Measurements from ENCODE around the gene FTL.
A peak's percentile ranks its signal among the peaks of the same experiment; 100 is the strongest.

FTL gene

DNA sequence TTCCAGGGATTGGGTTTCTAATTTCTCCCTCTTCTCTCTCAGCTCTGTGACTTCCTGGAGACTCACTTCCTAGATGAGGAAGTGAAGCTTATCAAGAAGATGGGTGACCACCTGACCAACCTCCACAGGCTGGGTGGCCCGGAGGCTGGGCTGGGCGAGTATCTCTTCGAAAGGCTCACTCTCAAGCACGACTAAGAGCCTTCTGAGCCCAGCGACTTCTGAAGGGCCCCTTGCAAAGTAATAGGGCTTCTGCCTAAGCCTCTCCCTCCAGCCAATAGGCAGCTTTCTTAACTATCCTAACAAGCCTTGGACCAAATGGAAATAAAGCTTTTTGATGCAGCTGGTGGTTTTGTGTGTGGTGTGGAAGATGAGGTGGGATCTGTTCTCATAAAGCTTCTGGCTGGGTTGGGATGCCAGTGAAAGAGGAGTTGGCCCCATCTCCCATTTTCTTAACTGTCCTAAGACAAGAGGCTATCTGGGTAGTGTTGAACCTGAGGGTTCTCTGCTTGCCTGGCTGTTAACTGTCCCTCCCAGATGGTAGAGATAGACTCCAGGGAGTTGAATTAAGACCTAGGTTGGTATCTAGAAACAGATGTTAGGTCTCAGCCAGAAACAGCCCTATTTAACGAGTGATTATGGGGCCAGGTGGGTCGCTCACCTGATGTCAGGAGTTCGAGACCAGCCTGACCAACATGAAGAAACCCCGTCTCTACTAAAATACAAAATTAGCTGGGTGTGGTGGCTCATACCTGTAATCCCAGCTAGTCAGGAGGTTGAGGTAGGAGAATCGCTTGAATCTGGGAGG is 1.6 kb downstream of the FTL start:
- DNase-seq = no peak

DNA sequence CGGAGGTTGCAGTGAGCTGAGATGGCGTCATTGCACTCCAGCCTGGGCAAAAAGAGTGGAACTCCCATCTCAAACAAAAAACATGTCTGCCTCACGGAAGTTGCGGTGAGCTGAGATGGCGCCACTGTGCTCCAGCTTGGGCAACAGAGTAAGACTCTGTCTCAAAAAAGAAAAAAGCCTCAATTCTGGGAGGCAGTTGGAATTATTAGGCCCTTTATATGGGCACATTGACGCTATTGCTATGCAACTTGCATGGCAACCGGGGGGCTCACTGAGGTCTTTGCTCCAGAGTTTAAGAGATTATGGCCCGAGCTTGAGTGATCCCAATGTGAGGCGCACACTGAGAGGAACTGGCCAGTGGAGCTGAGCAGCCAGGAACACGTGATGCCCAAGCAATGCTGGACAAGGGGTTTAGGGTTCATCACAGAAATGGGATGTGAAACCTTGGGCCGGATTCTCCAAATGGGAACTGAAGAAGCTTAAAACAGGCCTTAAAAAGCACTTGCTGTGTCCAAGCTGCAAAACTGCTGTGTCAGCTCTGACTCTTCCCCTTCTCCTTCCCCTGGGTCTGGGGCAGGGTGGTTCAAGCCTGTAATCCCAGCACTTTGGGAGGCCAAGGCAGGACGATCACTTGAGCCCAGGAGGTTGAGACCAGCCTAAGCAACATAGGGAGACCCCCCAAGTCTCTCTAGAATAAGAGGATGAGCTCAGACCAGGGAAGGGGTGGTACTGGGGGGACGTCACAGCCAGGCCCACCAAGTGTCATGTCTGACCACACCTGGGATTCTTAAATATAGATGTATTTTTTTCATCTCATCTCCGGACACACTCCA is 2.5 kb downstream of the FTL start:
- no peak for DNase-seq

DNA sequence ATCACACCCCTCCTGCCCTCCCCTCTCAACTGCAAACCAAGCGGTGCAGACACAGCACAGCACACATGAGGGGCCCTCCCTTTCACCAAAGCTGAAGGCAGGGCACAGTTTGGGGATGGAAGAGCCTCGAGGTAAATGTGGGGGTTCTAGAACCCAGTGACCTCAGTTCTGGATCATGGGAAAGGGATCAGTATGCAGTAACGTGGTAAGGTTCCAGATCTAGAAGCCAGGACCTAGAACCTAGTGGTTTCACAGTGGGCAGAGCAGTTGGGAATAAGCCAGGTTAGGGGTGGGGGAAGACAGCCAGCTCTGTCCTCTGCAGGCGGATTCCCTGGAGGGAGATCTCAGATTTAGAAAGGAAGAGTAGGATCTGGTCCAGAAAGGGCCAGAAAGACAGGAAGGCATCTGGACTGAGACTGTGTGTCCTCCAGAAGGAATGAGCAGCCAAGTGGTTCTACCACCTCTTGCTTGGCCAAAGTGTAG is 3.1 kb downstream of the FTL start:
- DNase-seq = no peak

GRCh38 chr19:48968813-48969218 is 3.7 kb downstream of the FTL start:
- no peak for DNase-seq

DNA sequence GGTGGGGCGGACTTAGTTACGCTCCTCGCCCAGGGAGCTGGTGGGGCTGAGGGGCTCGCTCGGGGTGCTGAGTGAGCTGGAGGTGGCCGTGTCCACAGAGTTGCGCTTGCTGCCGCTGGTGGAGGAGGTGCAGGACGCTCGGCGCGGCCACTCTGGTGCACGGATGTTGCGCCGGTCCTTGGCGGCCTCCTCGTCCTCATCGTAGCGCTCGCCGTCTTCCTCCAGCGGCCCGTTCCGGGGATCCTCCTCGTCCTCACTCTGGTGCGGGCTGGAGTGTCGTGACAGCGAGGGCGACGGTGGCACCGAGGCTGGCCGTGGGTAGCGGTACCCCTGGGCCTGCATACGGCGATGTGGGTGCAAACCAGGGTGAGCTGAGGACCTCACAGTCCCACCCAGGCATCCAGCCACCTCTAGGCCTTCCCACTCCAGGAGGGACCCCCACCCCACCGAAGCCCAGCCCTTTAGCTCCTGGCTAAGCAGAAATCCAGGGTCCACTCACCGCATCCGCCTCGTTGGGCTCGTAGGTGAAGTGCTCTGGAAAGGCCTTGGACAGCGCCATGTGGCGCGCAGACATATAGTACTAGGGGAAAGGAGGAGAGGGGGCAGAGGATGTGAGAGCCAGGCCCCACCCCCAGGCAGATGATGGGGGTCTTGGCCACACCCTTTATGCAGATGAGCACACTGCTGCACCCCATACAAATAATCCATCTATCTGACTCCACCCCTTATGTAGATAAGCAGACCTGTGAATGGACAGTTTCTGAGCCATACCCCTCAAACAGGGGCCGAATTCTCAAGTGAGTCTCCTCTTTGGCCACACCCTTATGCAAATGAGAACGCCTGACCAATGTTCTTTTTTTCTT is 4.4 kb downstream of the FTL start:
- DNase-seq = no peak

DNA sequence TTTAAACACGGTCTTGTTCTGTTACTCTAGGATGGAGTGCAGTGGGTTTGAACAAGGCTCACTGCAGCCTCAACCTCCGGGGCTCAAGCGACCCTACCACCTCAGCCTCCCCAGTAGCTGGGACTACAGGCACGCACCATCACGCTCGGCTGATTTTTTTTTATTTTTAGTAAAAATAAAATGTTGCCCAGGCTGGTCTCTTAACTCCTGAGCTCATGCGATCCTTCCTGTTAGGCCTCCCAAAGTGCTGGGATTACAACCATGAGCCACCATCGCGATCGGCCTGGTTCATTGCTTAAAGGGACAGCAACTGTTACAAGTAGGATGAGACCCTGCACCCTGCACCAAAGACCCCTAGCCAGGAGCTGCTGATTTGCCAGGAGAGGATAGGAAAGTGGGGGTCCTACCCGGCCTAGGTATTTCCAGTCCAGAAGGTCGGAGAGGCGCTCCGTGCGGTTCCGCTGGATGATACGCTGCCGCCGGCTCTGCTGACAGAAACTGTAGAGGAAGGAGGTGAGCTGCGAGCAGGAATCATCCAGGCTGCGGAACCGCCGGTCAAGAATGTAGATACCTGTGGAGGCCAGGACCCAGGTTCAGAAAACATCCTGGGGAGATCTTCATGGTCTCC is 5.1 kb downstream of the FTL start:
- no peak for DNase-seq

- peak; percentile 48 for DNase-seq
Measured at GRCh38 chr19:48970923-48971395, 5.8 kb downstream of the FTL start.

GRCh38 chr19:48975947-48976847 is 11.1 kb downstream of the FTL start:
- DNase-seq = no peak

DNA sequence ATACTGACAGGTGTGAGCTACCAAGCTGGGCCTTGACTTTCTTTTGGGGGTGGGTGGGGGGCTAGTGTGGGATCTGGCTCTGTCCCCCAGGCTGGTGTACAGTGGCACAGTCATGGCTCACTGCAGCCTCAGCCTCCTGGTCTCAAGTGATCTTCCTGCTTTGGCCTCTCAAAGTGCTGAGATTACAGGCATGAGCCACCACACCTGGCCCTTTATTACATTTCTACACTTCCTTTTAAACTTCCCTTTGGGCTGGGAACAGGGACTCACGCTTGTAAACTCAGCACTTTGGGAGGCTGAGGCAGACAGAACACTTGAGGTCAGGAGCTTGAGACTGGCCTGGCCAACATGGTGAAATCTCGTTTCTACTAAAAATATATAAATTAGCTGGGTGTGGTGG is 12.0 kb downstream of the FTL start:
- no peak for DNase-seq

DNA sequence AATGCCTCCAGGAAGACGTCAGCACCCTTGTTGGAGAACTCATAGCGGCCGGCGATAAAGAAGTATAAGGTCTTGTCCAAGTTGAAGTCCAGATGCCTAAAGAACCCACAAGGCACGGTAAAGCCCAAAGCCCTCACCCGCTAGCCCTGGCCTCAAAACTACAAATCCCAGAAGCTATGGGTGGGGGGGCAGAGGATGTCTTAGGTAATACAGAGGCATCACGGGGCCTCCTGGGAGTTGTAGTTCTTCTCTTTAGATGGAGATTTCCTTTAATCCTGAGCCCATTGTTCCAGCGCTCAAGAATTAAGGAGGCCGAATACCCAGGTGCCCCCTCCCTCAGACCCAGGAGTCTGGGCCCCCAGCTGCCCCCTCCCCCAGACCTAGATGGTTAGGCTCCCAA is 17.2 kb downstream of the FTL start:
- no peak for DNase-seq

DNA sequence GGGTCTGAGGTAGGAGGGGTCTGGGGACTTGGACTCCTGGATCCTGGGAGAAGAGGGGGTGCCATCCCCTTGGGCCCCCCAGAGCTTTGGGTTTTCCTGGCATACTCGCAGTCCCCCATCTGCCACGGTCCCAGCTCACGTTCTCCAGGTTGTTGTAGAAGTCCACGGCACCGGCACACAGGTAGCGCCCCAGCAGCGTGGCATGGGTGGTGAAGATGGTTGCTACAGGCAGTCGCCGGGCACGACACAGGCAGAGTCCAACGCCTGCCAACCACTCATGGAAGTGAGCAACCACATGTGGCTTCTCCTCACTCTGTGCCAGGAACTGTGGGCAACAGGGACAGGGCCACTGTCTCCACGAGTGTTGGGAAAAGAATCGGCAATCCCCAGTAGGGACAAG is 20.6 kb downstream of the FTL start:
- DNase-seq = no peak

DNA sequence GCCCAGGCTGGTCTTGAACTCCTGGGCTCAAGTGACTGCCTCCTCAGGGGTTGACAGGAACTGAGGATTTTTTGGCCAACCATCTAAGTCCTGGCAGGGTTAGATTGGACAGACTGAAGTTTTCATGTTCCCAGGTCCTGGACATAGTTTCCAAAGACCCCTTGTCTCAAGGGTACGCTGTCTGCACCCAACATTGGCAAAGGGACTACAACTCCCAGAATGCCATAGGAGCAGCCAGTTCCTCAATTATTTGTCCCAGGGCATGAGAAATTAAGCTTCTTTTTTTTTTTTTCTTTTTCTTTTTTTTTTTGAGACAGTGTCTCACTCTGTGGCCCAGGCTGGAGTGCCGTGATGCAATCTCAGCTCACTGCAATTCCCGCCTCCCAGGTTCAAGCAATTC is 21.1 kb downstream of the FTL start:
- DNase-seq = no peak

DNA sequence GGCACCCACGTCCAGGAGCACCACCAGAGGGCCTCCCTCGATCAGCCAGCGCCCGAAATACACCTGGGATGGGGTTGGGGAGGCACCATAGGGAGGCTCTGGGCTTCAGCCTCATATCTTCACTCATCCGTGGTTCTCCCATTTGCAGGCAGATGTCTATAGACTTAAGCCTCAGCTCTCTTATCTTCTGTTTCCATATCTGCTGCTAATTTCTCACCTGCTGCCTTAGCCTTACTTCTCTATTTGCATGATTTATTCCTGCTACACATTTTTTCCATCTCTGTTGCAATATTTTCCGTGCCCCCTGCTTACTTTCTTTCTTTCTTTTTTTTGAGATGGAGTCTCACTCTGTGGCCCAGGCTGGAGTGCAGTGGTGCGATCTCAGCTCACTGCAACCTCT is 22.2 kb downstream of the FTL start:
- DNase-seq = no peak

DNA sequence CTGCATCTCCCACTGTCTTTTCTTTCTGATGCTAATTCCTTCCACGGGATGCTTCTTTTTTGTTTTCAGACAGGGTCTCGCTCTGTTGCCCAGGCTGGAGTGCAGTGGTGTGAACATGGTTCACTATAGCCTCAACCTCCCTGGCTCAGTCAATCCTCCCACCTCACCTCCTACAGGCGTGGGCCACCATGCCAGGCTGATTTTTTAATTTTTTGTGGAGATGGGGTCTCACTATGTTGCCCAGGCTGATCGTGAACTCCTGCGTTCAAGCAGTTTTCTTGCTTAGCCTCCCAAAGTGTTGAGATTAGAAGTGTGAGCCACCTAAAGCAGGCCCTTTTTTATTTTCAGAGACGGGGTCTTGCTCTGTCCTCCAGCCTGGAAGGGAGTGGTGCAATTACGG is 23.2 kb downstream of the FTL start:
- no peak for DNase-seq

GRCh38 chr19:48988860-48989259 is 23.8 kb downstream of the FTL start:
- no peak for DNase-seq

DNA sequence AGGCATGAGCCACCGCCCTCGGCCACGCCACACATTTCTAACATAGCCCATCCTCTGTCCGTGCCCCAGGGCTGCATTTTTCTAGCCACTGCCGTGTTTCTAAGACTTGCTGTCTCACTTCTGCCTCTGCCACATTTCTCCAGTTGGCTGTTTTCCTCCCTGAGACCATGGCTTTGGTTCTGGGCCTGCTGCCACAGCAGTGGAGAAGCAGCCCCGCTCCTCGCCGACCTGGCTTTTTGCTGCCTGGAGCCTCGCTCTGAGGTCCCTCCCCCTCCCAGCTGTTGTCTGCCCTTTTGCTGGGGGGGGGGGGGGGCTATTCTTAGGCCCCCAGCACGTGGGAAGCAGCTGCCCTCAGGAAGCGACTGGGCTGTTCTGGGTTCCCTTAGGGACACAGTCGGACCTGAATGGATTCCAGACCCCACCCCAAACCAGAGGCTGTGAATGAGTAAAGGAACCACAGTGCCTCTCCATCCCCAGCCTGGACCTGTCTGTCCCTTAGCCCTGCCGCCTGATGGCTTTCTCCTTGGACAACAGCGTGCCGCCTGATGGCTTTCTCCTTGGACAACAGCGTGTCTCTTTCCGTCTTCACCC is 24.7 kb downstream of the FTL start:
- no peak for DNase-seq

DNA sequence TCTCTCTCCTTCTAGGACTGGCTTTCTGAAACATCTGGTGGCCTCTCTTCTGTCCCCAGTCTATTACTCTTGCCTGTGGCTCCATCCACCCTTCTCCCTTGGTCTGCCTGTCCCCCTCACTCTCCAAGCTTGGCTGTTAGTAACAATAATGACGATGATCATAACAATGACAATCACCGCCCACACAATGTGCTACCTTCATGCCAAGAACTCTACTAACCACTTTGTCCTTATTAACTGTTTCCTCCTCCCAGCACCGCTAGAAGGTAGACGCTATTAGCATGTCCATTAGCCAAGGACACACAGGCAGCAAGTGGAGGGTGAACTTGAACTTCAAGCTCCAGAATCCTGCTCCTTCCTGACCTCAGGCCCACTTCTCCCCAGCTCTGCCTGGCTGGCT is 25.3 kb downstream of the FTL start:
- DNase-seq = no peak

- DNase-seq = no peak
Measured at GRCh38 chr19:48991011-48991609, 26.0 kb downstream of the FTL start.

DNA sequence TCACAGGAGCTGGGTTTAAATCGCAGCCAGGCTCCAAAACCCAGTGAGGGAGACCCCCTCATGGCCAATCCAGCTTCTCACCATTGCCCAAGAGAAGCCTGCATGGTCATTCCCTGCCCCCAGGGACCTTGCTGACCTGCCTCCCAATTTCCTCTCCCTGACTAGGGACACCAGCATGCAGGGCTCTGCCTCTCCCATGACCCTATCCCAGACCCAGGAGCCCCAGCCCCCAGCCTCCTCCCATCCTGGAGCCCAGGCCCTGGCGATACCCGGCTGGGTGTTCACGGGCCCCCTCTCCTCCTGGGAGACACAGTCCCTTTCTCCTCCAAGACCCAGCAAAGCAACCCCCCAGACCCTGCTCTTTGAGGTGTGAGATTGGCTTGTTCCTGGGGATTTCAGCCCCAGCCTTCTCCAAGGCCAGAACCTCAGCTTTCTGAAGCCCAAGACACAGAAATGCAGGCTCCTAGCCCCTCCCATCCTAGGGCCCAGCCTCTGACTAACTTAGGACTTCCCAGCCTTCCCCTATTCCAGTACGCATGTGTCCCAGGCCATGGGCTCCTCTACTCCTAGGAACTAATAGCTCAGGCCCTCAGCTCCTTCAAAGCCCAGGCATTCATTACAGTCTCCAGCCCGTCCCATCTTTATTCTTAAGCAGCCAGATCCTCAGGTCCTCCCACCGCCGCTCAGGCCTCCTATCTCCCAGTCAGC is 26.9 kb downstream of the FTL start:
- peak; percentile 27 for DNase-seq

DNA sequence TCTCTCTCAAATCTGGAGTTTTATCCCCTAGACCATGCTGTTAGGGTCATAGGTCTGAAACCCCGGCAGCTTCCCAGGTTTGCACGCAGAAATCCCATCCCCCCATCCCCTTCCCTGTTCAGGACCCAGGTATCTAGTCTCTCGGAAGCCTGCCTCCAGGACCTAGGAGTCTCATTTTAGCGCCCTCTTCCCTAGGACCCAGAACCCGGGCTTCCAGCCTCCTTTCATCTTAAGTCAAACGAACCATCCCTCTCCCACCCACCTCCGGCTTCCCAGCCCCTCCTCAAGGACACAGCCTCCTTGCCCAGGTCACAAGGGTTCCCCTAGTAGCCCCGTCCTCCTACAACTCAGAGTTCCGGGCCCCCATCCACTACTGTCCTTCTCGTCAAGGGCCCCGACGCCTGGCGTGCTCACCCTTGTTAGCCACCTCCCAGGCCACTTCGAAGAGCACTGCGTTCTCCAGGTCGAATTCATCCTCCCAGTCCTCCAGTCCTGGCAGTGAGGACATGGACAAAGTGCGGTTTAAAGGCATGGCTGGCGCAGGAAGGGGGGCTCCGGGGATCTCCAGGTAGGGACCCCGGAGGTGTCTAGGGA is 27.6 kb downstream of the FTL start:
- peak; percentile 49 for DNase-seq
